Measurements from ENCODE around the gene TTBK2.

The TTBK2 gene

GRCh38 chr15:42724276-42724675, 196.3 kb downstream of the TTBK2 start:
- no peak for DNase-seq

- DNase-seq: no peak
Measured at GRCh38 chr15:42723068-42723467, 197.5 kb downstream of the TTBK2 start.

- no peak for DNase-seq
Measured at GRCh38 chr15:42721916-42722315, 198.7 kb downstream of the TTBK2 start.

- DNase-seq: no peak
Measured at GRCh38 chr15:42721016-42721415, 199.6 kb downstream of the TTBK2 start.

GRCh38 chr15:42720071-42720470, 200.5 kb downstream of the TTBK2 start:
- DNase-seq: no peak

- DNase-seq: no peak
Measured at GRCh38 chr15:42719043-42719442, 201.5 kb downstream of the TTBK2 start.

- DNase-seq: peak; percentile 24
Measured at GRCh38 chr15:42716626-42717025, 204.0 kb downstream of the TTBK2 start.

- DNase-seq: no peak
Measured at GRCh38 chr15:42716125-42716524, 204.5 kb downstream of the TTBK2 start.

GRCh38 chr15:42712584-42712983, 208.0 kb downstream of the TTBK2 start:
- DNase-seq: no peak

- DNase-seq: no peak
Measured at GRCh38 chr15:42711746-42712145, 208.8 kb downstream of the TTBK2 start.

GRCh38 chr15:42710662-42711061, 209.9 kb downstream of the TTBK2 start:
- DNase-seq: peak; percentile 9

- DNase-seq: no peak
Measured at GRCh38 chr15:42707873-42708544, 212.6 kb downstream of the TTBK2 start.

GRCh38 chr15:42707068-42707467, 213.5 kb downstream of the TTBK2 start:
- DNase-seq: no peak

- no peak for DNase-seq
Measured at GRCh38 chr15:42705336-42705735, 215.2 kb downstream of the TTBK2 start.

- peak; percentile 64 for DNase-seq
Measured at GRCh38 chr15:42704492-42704926, 216.1 kb downstream of the TTBK2 start.

- DNase-seq: no peak
Measured at GRCh38 chr15:42696626-42697025, 224.0 kb downstream of the TTBK2 start.

- no peak for DNase-seq
Measured at GRCh38 chr15:42695527-42696071, 225.0 kb downstream of the TTBK2 start.

- DNase-seq: no peak
Measured at GRCh38 chr15:42694398-42694797, 226.2 kb downstream of the TTBK2 start.

GRCh38 chr15:42693942-42694341, 226.6 kb downstream of the TTBK2 start:
- no peak for DNase-seq

GRCh38 chr15:42693496-42693895, 227.1 kb downstream of the TTBK2 start:
- DNase-seq: no peak

GRCh38 chr15:42692997-42693396, 227.6 kb downstream of the TTBK2 start:
- no peak for DNase-seq

GRCh38 chr15:42692536-42692935, 228.0 kb downstream of the TTBK2 start:
- no peak for DNase-seq

- no peak for DNase-seq
Measured at GRCh38 chr15:42691770-42692169, 228.8 kb downstream of the TTBK2 start.

- DNase-seq: no peak
Measured at GRCh38 chr15:42691308-42691707, 229.3 kb downstream of the TTBK2 start.

Data from fibroblast of skin of back (primary cell).